Esophagus muscularis mucosa (tissue), 2 donors: Measurements from ENCODE around the gene SNX20.

ENCODE experiments used
- EP300 ChIP-seq: sonication (generic); formaldehyde crosslinking; IDR thresholded peaks from one replicate; pipeline ENCODE4 v1.6.1; 2017; ENCODE audit warnings: antibody characterized with exemption
- POLR2A ChIP-seq: fragments of 450-650 bp; IDR thresholded peaks from one replicate; pipeline ENCODE4 v1.6.1; 2017; ENCODE audit warnings: antibody characterized with exemption, moderate library complexity, mild to moderate bottlenecking, low read depth

GRCh38 chr16:50709061-50709684 lies 28.1 kb upstream of the SNX20 start:
- TF ChIP-seq EP300 (no peak), POLR2A (no peak)
